GM12865 (cell line): ENCODE measurements around the gene GNG10.
"Not testable (repeated sequence)": the region's sequence is repeated elsewhere in the genome, so short reads cannot be mapped to it uniquely, and the experiment has no call there.

Experiments used
- DNase-seq: peaks from one replicate; pipeline ENCODE4 v3.0.0; 2010; ENCODE audit warnings: low read depth
- H3K4me3 ChIP-seq: 2 replicates; pipeline ENCODE4 v1.5.1; 2011; ENCODE audit warnings: mild to moderate bottlenecking, low read depth, low read length, control low read depth
- CTCF ChIP-seq: IDR thresholded peaks from 2 replicates; pipeline ENCODE4 v1.5.1; 2011; ENCODE audit warnings: low read length, control low read depth, low read depth, inconsistent platforms; ENCODE audit not compliant: insufficient read depth; ENCODE audit errors: missing control alignments

The GNG10 gene

GRCh38 chr9:111661150-111661801 lies at the start of gene GNG10:
Gene GNG10 (plus strand): TSS chr9:111661605. CDS start chr9:111661635, 30 bp downstream.
- peak; percentile 67 for DNase-seq

GRCh38 chr9:111613436-111614040 lies 47.9 kb upstream of the GNG10 start:
- H3K4me3 ChIP-seq, result no peak overlapping the region
- no peak for TF ChIP-seq CTCF
- DNase-seq, result no peak

More at GRCh38 chr9:111661150-111661801, at the start of gene GNG10:
- TF ChIP-seq CTCF, result no peak
- H3K4me3 ChIP-seq, result peak within 1 kb of the TSS; percentile 69

GRCh38 chr9:111615928-111616327 lies 45.5 kb upstream of the GNG10 start:
- DNase-seq, result no peak
- no peak for TF ChIP-seq CTCF
- no peak overlapping the region for H3K4me3 ChIP-seq

- not testable (repeated sequence) for DNase-seq, H3K4me3 ChIP-seq
These were observed 44.1 kb upstream of the GNG10 start for GRCh38 chr9:111617349-111617748.

GRCh38 chr9:111621895-111622480 lies 39.4 kb upstream of the GNG10 start:
- peak; percentile 42 for DNase-seq
- no peak overlapping the region for H3K4me3 ChIP-seq
- TF ChIP-seq CTCF, result peak; percentile 93

GRCh38 chr9:111622626-111623025 lies 38.8 kb upstream of the GNG10 start:
- TF ChIP-seq CTCF, result no peak
- H3K4me3 ChIP-seq, result no peak overlapping the region
- no peak for DNase-seq

GRCh38 chr9:111627260-111627963 lies 34.0 kb upstream of the GNG10 start:
- no peak overlapping the region for H3K4me3 ChIP-seq
- DNase-seq, result no peak
- TF ChIP-seq CTCF, result no peak
